Progenitor cell of endocrine pancreas (in vitro differentiated cells): ENCODE data around the gene APC2. TPM values are rescaled to one million over a fixed set of nuclear protein-coding genes. Genes with fewer than 3 reads are reported as not detected.

Experiments used
- DNase-seq: peaks from one replicate; pipeline ENCODE4 v3.0.0; 2021; ENCODE audit warnings: low spot score; ENCODE audit not compliant: unreplicated experiment
- H3K27ac Mint-ChIP-seq: 2 replicates; pipeline ENCODE4 v1.8.0; 2021; ENCODE audit warnings: mild to moderate bottlenecking, moderate library complexity, mixed read lengths
- H3K27me3 Mint-ChIP-seq: 2 replicates; pipeline ENCODE4 v1.8.0; 2021; ENCODE audit warnings: mixed read lengths
- H3K36me3 Mint-ChIP-seq: 2 replicates; pipeline ENCODE4 v1.8.0; 2022; ENCODE audit warnings: mixed read lengths; ENCODE audit not compliant: insufficient read depth
- H3K4me1 Mint-ChIP-seq: 2 replicates; pipeline ENCODE4 v1.8.0; 2021; ENCODE audit warnings: low read depth, mixed read lengths
- H3K4me3 Mint-ChIP-seq: 2 replicates; pipeline ENCODE4 v1.8.0; 2021; ENCODE audit warnings: low read depth, mild to moderate bottlenecking, moderate library complexity, mixed read lengths
- H3K9me3 Mint-ChIP-seq: 2 replicates; pipeline ENCODE4 v1.8.0; 2021; ENCODE audit warnings: low read depth, mixed read lengths
- total RNA-seq: library from RNA; stranded (reverse); gene quantifications from 2 replicates; pipeline ENCODE4 v1.2.1, GENCODE V29; 2021
- TF ChIP-seq, protein P1 (sequence below): fragments of 200-600 bp; sonication (generic); IDR thresholded peaks from one replicate; pipeline ENCODE4 v1.5.0; 2021; ENCODE audit warnings: antibody characterized with exemption, mild to moderate bottlenecking; ENCODE audit not compliant: unreplicated experiment

APC2 gene
- total RNA-seq, 1 donor from 2014 or later: 5.8 TPM

DNA sequence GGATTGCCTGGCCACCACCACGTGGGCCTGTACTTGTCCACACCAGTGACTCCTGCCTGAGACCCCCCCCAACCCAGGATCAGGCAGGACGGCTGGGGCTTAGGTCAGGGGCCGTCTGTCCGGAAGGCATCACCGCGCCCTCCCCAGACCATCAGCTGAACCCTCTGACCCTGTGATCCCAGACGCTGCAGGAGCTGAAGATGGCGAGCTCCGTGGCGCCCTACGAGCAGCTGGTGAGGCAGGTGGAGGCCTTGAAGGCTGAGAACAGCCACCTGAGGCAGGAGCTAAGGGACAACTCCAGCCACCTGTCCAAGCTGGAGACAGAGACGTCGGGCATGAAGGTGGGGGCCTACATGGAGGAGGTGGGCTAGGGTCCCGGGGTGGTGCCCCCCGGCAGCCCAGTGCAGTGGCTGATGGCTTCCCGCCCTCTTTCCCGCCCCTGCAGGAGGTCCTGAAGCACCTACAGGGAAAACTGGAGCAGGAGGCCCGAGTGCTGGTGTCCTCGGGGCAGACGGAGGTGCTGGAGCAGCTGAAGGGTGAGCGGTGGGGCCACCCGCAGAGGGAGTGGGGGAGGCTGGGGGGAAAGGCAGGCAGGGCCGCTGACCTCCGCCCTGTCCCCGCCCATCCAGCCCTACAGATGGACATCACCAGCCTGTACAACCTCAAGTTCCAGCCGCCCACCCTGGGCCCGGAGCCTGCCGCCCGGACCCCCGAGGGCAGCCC lies 3.0 kb downstream of the APC2 start:
- Mint-ChIP-seq H3K27me3 (peaks cover 46% of the 10 kb centered on the region), H3K4me1 (no peaks in the 10 kb centered on the region), H3K27ac (no peak overlapping the region), H3K36me3 (no peaks in the 10 kb centered on the region), H3K4me3 (no peak overlapping the region), H3K9me3 (no peaks in the 10 kb centered on the region)
- no peak for DNase-seq
- TF ChIP-seq, protein P1, sequence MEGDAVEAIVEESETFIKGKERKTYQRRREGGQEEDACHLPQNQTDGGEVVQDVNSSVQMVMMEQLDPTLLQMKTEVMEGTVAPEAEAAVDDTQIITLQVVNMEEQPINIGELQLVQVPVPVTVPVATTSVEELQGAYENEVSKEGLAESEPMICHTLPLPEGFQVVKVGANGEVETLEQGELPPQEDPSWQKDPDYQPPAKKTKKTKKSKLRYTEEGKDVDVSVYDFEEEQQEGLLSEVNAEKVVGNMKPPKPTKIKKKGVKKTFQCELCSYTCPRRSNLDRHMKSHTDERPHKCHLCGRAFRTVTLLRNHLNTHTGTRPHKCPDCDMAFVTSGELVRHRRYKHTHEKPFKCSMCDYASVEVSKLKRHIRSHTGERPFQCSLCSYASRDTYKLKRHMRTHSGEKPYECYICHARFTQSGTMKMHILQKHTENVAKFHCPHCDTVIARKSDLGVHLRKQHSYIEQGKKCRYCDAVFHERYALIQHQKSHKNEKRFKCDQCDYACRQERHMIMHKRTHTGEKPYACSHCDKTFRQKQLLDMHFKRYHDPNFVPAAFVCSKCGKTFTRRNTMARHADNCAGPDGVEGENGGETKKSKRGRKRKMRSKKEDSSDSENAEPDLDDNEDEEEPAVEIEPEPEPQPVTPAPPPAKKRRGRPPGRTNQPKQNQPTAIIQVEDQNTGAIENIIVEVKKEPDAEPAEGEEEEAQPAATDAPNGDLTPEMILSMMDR: no peak

DNA sequence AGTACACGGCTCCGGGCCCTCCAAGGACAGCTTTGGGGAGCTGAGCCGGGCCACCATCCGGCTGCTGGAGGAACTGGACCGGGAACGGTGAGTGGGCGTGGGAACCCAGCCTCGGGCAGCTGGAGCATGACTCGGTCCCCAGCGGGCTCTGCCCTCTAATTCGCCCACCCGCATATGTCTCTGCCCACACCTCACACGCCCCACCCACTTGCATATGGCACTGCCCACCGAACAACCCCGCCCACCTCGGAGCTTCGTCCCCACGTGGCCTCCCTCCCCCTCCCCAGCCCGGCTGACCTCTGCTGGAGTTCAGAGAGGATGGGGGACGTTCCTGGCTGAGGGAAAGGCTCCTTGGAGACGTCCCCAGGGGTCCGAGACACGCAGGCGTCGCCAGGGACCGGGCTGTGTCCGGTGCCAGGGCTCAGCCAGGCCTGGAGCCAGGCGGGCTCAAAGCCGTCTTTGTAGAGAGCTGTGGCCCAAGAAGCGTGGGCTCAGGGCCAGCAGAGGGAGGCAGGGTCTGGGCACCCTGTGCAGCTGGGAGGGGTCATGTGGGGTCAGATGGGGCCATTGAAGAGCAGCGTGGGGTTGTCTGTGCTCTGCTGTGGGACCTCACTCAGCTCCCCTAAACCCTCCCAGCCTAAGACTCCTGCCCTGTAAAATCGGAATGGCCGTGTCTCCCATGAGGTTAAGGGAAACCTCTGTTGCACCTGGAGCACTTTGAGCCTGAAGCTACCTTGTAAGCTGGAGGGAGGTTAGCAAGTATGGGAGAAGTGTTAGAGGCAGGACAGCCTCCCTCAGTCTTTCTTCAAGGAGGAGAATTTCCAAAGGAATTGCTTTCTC lies 3.8 kb downstream of the APC2 start:
- no peak overlapping the region for H3K4me3 Mint-ChIP-seq

DNA sequence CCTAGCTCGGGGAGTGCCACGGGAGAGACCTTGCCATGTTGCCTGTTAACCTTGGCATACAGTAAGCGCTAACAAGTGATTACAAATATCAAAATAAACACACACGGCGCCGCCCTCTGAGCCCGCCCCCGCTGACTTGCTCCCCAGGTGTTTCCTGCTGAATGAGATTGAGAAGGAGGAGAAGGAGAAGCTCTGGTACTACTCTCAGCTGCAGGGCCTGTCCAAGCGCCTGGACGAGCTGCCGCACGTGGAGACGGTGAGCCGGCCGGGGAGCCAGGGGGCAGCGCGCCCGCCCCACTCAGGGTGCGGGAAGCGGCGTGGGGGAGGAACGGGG lies 5.0 kb downstream of the APC2 start:
- no peak overlapping the region for H3K4me3 Mint-ChIP-seq
- no peaks in the 10 kb centered on the region for H3K4me1 Mint-ChIP-seq
- no peak overlapping the region for H3K27ac Mint-ChIP-seq
- peaks cover 2% of the 10 kb centered on the region for H3K36me3 Mint-ChIP-seq
- TF ChIP-seq, protein P1: no peak
- H3K27me3 Mint-ChIP-seq: peaks cover 48% of the 10 kb centered on the region
- DNase-seq: no peak
- no peaks in the 10 kb centered on the region for H3K9me3 Mint-ChIP-seq

More for the DNA sequence above, 3.8 kb downstream of the APC2 start:
- TF ChIP-seq, protein P1: no peak
- H3K4me1 Mint-ChIP-seq: no peaks in the 10 kb centered on the region
- DNase-seq: no peak
- H3K9me3 Mint-ChIP-seq: no peaks in the 10 kb centered on the region
- peaks cover 45% of the 10 kb centered on the region for H3K27me3 Mint-ChIP-seq
- H3K36me3 Mint-ChIP-seq: no peaks in the 10 kb centered on the region
- no peak overlapping the region for H3K27ac Mint-ChIP-seq

DNA sequence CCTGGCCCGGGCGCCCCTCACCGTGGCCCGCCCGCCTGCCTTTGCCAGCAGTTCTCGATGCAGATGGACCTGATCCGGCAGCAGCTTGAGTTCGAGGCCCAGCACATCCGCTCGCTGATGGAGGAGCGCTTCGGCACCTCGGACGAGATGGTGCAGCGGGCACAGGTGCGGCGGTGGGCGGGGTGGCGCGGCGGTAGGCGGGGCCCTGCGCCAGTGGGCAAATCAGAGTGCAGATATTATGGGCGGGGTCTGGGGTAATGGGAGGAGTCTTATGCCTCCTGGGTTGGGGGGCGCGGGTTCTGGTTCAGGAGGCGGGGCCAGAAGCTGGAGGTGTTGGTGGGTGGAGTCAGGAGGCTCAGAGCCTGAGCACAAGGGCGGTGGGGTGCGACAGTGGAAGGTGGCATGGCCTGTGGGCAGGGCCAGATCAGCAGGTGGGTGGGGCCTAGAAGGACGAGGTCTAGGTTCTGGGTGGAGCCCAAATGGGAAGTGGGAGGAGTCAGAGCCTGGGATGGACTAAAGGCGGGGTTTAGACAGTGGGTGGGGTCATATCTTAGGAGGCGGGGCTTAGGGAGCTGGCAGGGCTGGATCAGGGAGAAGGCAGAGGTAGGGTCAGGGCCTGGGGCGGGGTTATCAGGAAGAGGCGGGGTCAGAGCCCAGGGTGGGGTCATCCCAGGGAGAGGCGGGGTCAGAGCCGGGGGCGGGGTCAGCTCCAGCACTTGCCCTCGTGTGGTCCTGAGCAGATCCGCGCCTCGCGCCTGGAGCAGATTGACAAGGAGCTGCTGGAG lies 5.6 kb downstream of the APC2 start:
- Mint-ChIP-seq H3K9me3 (no peaks in the 10 kb centered on the region), H3K4me1 (no peaks in the 10 kb centered on the region), H3K36me3 (peaks cover 2% of the 10 kb centered on the region), H3K27ac (no peak overlapping the region), H3K27me3 (peaks cover 45% of the 10 kb centered on the region), H3K4me3 (no peak overlapping the region)
- TF ChIP-seq, protein P1: no peak
- DNase-seq: no peak
